ENCODE measurements around the gene MCF2.

GRCh38 chrX:139720979-139721378 is 13.0 kb upstream of the MCF2 start:
- TF ChIP-seq CTCF (conservative IDR thresholded peaks at IDR 0.05; ENCODE audit: low read depth, low read length) (no peak), EZH2 (IDR thresholded peaks at IDR 0.05; ENCODE audit: borderline replicate concordance, low read depth, low read length, poor library complexity, severe bottlenecking) (no peak)
